GM12878 (cell line): ENCODE data around the gene UNC119B. TPM values are rescaled to one million over a fixed set of nuclear protein-coding genes. Genes with fewer than 3 reads are reported as not detected.
A peak's percentile ranks its signal among the peaks of the same experiment; 100 is the strongest.

Source experiments
- ATAC-seq: fragments of 200-7000 bp; cut with Tn5 transposase; 3 replicates; pipeline ENCODE4 v1.9.1; 2020; ENCODE audit warnings: mild to moderate bottlenecking, moderate library complexity
- BruUV-seq: library from RNA; stranded (reverse); fragments of 400-500 nt; replicated peaks from 2 replicates; lab custom pipeline; 2021; lab: Mats Ljungman, UMichigan
- CTCF ChIA-PET: fragments of 300-600 bp; sonication (Branson Sonifier 250); formaldehyde crosslinking; extraction: SDS; loops from one replicate; lab custom pipeline; 2021; ENCODE audit warnings: inconsistent platforms; lab: Yijun Ruan, JAX
- POLR2A ChIA-PET: fragments of 350-600 bp; formaldehyde crosslinking; extraction: SDS; loops from one replicate; lab custom pipeline; 2021; ENCODE audit warnings: inconsistent platforms; lab: Charles Lee
- RAD21 ChIA-PET: fragments of 300-600 bp; sonication (Branson Sonifier 250); formaldehyde crosslinking; loops from one replicate; lab custom pipeline; 2023; ENCODE audit warnings: antibody characterized with exemption; ENCODE audit not compliant: unreplicated experiment; lab: Charles Lee
- SMC1A ChIA-PET: fragments of 300-600 bp; sonication (Branson Sonifier 250); formaldehyde crosslinking; loops from one replicate; lab custom pipeline; 2023; ENCODE audit not compliant: unreplicated experiment, uncharacterized antibody; lab: Charles Lee
- DNase-seq: peaks from one replicate; pipeline ENCODE4 v3.0.0-alpha.2; 2011; ENCODE audit warnings: low read depth, low spot score
- FAIRE-seq: peaks from 3 replicates; lab custom pipeline; 2011; peaks lifted over from hg19 to GRCh38; lab: Jason Lieb, UNC
- H2AFZ ChIP-seq: 2 replicates; pipeline ENCODE4 v1.6.0; 2011; ENCODE audit warnings: low read depth, low read length, control low read depth; ENCODE audit not compliant: control insufficient read depth
- H3K27ac ChIP-seq: 2 replicates; pipeline ENCODE4 v1.5.1; 2011; ENCODE audit warnings: control low read depth; ENCODE audit not compliant: control insufficient read depth, insufficient read depth
- H3K27me3 ChIP-seq, 2 experiments: replicated peaks in 1 of 2; 2 replicates each; pipeline versions ENCODE4 v1.6.0 to v1.6.1; 2011; ENCODE audit warnings: low read length in 1 of 2; ENCODE audit not compliant: control insufficient read depth in 2 of 2, insufficient read depth in 2 of 2
- H3K36me3 ChIP-seq, 2 experiments: 2 replicates each; pipeline ENCODE4 v1.5.1; 2011; ENCODE audit warnings: low read length in 1 of 2; ENCODE audit not compliant: control insufficient read depth in 2 of 2, insufficient read depth in 2 of 2
- H3K4me1 ChIP-seq: 2 replicates; pipeline ENCODE4 v1.6.1; 2011; ENCODE audit warnings: mild to moderate bottlenecking, low read length, moderate library complexity, mixed read lengths; ENCODE audit not compliant: control insufficient read depth, insufficient read depth
- H3K4me2 ChIP-seq: 2 replicates; pipeline ENCODE4 v1.6.0; 2011; ENCODE audit warnings: control low read depth; ENCODE audit not compliant: control insufficient read depth, insufficient read depth
- H3K4me3 ChIP-seq: fragments of 200-600 bp; sonication (generic); 2 replicates; pipeline ENCODE4 v1.5.1; 2016
- H3K79me2 ChIP-seq: 2 replicates; pipeline ENCODE4 v1.6.0; 2011; ENCODE audit warnings: low read length; ENCODE audit not compliant: control insufficient read depth, insufficient read depth
- H3K9ac ChIP-seq: 2 replicates; pipeline ENCODE4 v1.8.0; 2011; ENCODE audit warnings: low read length, control low read depth, mixed read lengths; ENCODE audit not compliant: control insufficient read depth, insufficient read depth
- H3K9me3 ChIP-seq: replicated peaks from 3 replicates; pipeline ENCODE4 v1.5.1; 2011; ENCODE audit warnings: mild to moderate bottlenecking, low read length; ENCODE audit not compliant: control insufficient read depth, insufficient read depth
- H4K20me1 ChIP-seq: 2 replicates; pipeline ENCODE4 v1.6.0; 2011; ENCODE audit not compliant: control insufficient read depth, insufficient read depth
- ATF7 ChIP-seq: fragments of 450-650 bp; IDR thresholded peaks from 2 replicates; pipeline ENCODE4 v1.6.1; 2016; ENCODE audit warnings: low read depth, mild to moderate bottlenecking
- BACH1 ChIP-seq: fragments of 450-650 bp; IDR thresholded peaks from 2 replicates; pipeline ENCODE4 v1.6.1; 2017; ENCODE audit warnings: mild to moderate bottlenecking, borderline replicate concordance
- CBFB ChIP-seq: IDR thresholded peaks from 2 replicates; pipeline ENCODE4 v1.6.1; 2016; ENCODE audit warnings: antibody characterized with exemption, low read depth
- CEBPB ChIP-seq, 2 experiments: fragments of 150-350 bp in 1 of 2; IDR thresholded peaks; 2 replicates each; pipeline ENCODE4 v1.6.1; 2012 to 2014; ENCODE audit warnings: low read depth in 2 of 2, low read length in 2 of 2, borderline replicate concordance in 1 of 2, inconsistent platforms in 1 of 2
- CREB1 ChIP-seq: IDR thresholded peaks from 2 replicates; pipeline ENCODE4 v1.6.1; 2012; ENCODE audit warnings: low read depth, mild to moderate bottlenecking, inconsistent platforms
- CREM ChIP-seq: IDR thresholded peaks from 2 replicates; pipeline ENCODE4 v1.6.1; 2014; ENCODE audit warnings: antibody characterized with exemption, low read depth
- FOS ChIP-seq: IDR thresholded peaks from 3 replicates; pipeline ENCODE4 v1.6.1; 2011; ENCODE audit warnings: borderline replicate concordance; ENCODE audit not compliant: insufficient read length; ENCODE audit errors: extremely low read depth
- GATAD2B ChIP-seq: fragments of 450-650 bp; conservative IDR thresholded peaks from 2 replicates; pipeline ENCODE4 v1.6.1; 2017; ENCODE audit warnings: low read depth, mild to moderate bottlenecking, moderate library complexity
- HDGF ChIP-seq: fragments of 450-650 bp; IDR thresholded peaks from 2 replicates; pipeline ENCODE4 v1.6.1; 2016; ENCODE audit warnings: antibody characterized with exemption
- IKZF2 ChIP-seq, 2 experiments: fragments of 450-650 bp; IDR thresholded peaks; 2 replicates each; pipeline ENCODE4 v1.6.1; 2017; ENCODE audit warnings: mild to moderate bottlenecking in 2 of 2, moderate library complexity in 2 of 2
- IRF4 ChIP-seq: IDR thresholded peaks from 2 replicates; pipeline ENCODE4 v1.6.1; 2011; ENCODE audit warnings: low read depth, low read length
- JUNB ChIP-seq: IDR thresholded peaks from 2 replicates; pipeline ENCODE4 v1.6.1; 2016; ENCODE audit warnings: antibody characterized with exemption, mild to moderate bottlenecking
- KDM1A ChIP-seq: fragments of 200-600 bp; sonication (generic); IDR thresholded peaks from 2 replicates; pipeline ENCODE4 v1.6.1; 2016; ENCODE audit warnings: borderline replicate concordance
- MTA2 ChIP-seq: fragments of 450-650 bp; IDR thresholded peaks from 2 replicates; pipeline ENCODE4 v1.6.1; 2016; ENCODE audit warnings: low read depth, mild to moderate bottlenecking, moderate library complexity
- MTA3 ChIP-seq: IDR thresholded peaks from 2 replicates; pipeline ENCODE4 v1.6.1; 2012; ENCODE audit warnings: low read length, inconsistent platforms, borderline replicate concordance
- NFIC ChIP-seq: IDR thresholded peaks from 2 replicates; pipeline ENCODE4 v1.6.1; 2012; ENCODE audit warnings: low read depth, mild to moderate bottlenecking, inconsistent platforms, low read length, moderate library complexity
- POLR2A ChIP-seq: IDR thresholded peaks from 2 replicates; pipeline ENCODE4 v1.6.1; 2011; ENCODE audit warnings: low read depth, mild to moderate bottlenecking, low read length
- POLR2AphosphoS5 ChIP-seq: IDR thresholded peaks from 2 replicates; pipeline ENCODE4 v1.6.1; 2011; ENCODE audit warnings: mild to moderate bottlenecking, low read length, inconsistent platforms
- ZNF217 ChIP-seq: fragments of 450-650 bp; IDR thresholded peaks from 2 replicates; pipeline ENCODE4 v1.6.1; 2017; ENCODE audit warnings: antibody characterized with exemption, mild to moderate bottlenecking
- ZNF274 ChIP-seq: IDR thresholded peaks from one replicate; pipeline ENCODE4 v1.8.0; 2011; ENCODE audit not compliant: insufficient read length, insufficient read depth
- WGBS: methylation state at CpG from one replicate; pipeline ENCODE4 v1.1.6; 2016; ENCODE audit warnings: low lambda C conversion rate; ENCODE audit not compliant: insufficient replicate concordance, insufficient coverage; ENCODE audit errors: missing lambda C conversion rate; 5-methylcytosine and 5-hydroxymethylcytosine counted together
- in situ Hi-C: fragments of 300-500 bp; cut with MboI; formaldehyde crosslinking; loops from 9 replicates; pipeline ENCODE4 v1.14.3; 2018; ENCODE audit warnings: mixed read lengths
- intact Hi-C: fragments of 100-400 bp; cut with micrococcal nuclease; formaldehyde crosslinking; loops from one replicate; pipeline ENCODE4 v1.14.2; 2022; ENCODE audit not compliant: unreplicated experiment
- polyA plus RNA-seq, 11 experiments: library from polyadenylated mRNA; depleted of rRNA in 4 of 11; unstranded in 6 of 11; stranded (reverse) in 5 of 11; fragments of >200 nt; fragmentation: Nextera tagmentation in 4 of 11; fragmentation: Illumina TruSeq in 1 of 11; extraction: Ambion mirVana in 4 of 11; extraction: Trizol in 1 of 11; gene quantifications; 1 replicate in 1 of 11; 2 replicates in 10 of 11; pipeline versions ENCODE4 v1.2.1 to v1.2.3, GENCODE V29; 2011 to 2016; ENCODE audit warnings: inconsistent platforms in 2 of 11, missing spikeins in 2 of 11, low read depth in 1 of 11
- total RNA-seq, 4 experiments: library from RNA; depleted of rRNA in 3 of 4; stranded (reverse); fragments of >200 nt in 3 of 4; fragmentation: Illumina TruSeq in 1 of 4; extraction: Trizol in 1 of 4; gene quantifications; 2 replicates each; pipeline versions ENCODE4 v1.2.1 to v1.2.3, GENCODE V29; 2013 to 2021
- TF ChIP-seq, protein P1 (sequence below): fragments of 450-650 bp; conservative IDR thresholded peaks from 2 replicates; pipeline ENCODE4 v1.6.1; 2017; ENCODE audit warnings: mild to moderate bottlenecking, moderate library complexity
- TF ChIP-seq, protein P2 (sequence below): fragments of 450-650 bp; IDR thresholded peaks from 2 replicates; pipeline ENCODE4 v1.6.1; 2016; ENCODE audit warnings: mild to moderate bottlenecking
- TF ChIP-seq, protein P3 (sequence below): IDR thresholded peaks from 2 replicates; pipeline ENCODE4 v1.6.1; 2011; ENCODE audit warnings: mild to moderate bottlenecking, low read depth, low read length, moderate library complexity; ENCODE audit not compliant: insufficient replicate concordance

Gene UNC119B
- total and polyA plus RNA-seq, 10 of the 15 experiments (the other 5 are each of a cell fraction or from before 2014, with no cell fraction given) = 4.3 to 31.5 (median 10.5) TPM

DNA sequence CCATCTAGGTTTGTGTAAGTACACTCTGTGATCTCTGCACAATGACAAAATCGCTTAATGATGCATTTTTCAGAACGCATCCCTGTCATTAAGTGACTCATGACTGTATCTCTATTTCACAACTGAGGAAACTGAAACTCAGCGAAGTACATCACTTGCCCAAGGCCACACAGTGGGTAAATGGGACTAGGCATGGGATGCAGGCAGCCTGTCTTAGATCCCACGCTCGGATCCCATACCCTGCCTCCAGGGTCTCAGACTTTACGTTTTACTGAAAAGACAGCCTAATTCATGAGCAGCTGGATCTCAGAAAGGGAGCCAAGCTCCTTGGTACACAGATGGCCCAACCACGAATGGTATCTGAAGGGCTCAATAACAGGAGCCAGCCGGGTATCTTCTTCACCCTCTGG lies 25.7 kb upstream of the UNC119B start:
- intact Hi-C loops = loop anchor here (2.0 kb wide), 1 partner anchor 14 kb away; no protein-coding TSS in a partner anchor
- no peaks in the 10 kb centered on the region for H3K27me3 ChIP-seq
- H3K27ac ChIP-seq = peak overlapping the region; percentile 96
- no peak for FAIRE-seq
- ATAC-seq = peak; percentile 42
- DNase-seq = peak; percentile 85
- no peak overlapping the region for H3K4me3 ChIP-seq
- 13% methylated on average over 8 of the region's 8 CpGs for WGBS
- peak overlapping the region; percentile 47 for H2AFZ ChIP-seq
- H3K9me3 ChIP-seq = peaks cover 2% of the 10 kb centered on the region; the same call in 1 of the 3 replicates
- ChIA-PET RAD21 (interaction anchor here (0.9 to 8.9 kb wide), 5 partner anchors 15 to 287 kb away, joined by 3 to 144 read pairs (median 8); no protein-coding TSS in a partner anchor), SMC1A (interaction anchor here (0.8 to 11.7 kb wide), 12 partner anchors 9 to 375 kb away, joined by 3 to 167 read pairs (median 5); partner anchors contain the start of gene ACADS), CTCF (interaction anchor here (1.1 to 24.8 kb wide), 8 partner anchors 9 to 287 kb away, joined by 3 to 454 read pairs (median 5); partner anchors contain the start of genes CABP1 and POP5), POLR2A (interaction anchor here (0.6 to 7.4 kb wide), 7 partner anchors 9 to 215 kb away, joined by 3 to 57 read pairs (median 4); partner anchors contain the start of gene UNC119B)
- peak overlapping the region; percentile 52 for H3K9ac ChIP-seq
- peaks cover 26% of the 10 kb centered on the region for H3K4me1 ChIP-seq
- peak overlapping the region; percentile 55 for H3K4me2 ChIP-seq
- H3K79me2 ChIP-seq = peaks cover 26% of the 10 kb centered on the region
- H4K20me1 ChIP-seq = no peaks in the 10 kb centered on the region
- BruUV-seq = TSS peak; percentile 79
- in situ Hi-C loops = no loop called here
- no peaks in the 10 kb centered on the region for H3K36me3 ChIP-seq
- TF ChIP-seq MTA2 (peak; percentile 51; the same call in 1 of the 2 replicates), MTA3 (0 out of 2 replicates have a peak, but pooled peaks have one; percentile 88), IRF4 (0 out of 2 replicates have a peak, but pooled peaks have one; percentile 20), BACH1 (no peak), CEBPB (IDR thresholded peaks at IDR 0.05; ENCODE audit: borderline replicate concordance in 1 of 2, low read depth in 2 of 2, low read length in 2 of 2) (peak in 1 of 2 experiments; percentile 41; a peak in 1 of 4 replicates), POLR2AphosphoS5 (no peak), ATF7 (peak; percentile 55), NFIC (no peak), CREM (peak; percentile 62), POLR2A (peak; percentile 30; the same call in 1 of the 2 replicates), KDM1A (no peak), CREB1 (peak; percentile 84), HDGF (0 out of 2 replicates have a peak, but pooled peaks have one; percentile 42), GATAD2B (no peak; the same call in 1 of the 2 replicates), CBFB (0 out of 2 replicates have a peak, but pooled peaks have one; percentile 35), ZNF217 (no peak), IKZF2 (IDR thresholded peaks at IDR 0.05) (peak in 1 of 2 experiments; percentile 52; a peak in 3 of 4 replicates), FOS (no peak), ZNF274 (no peak), JUNB (peak; percentile 55)
- TF ChIP-seq, protein P1, sequence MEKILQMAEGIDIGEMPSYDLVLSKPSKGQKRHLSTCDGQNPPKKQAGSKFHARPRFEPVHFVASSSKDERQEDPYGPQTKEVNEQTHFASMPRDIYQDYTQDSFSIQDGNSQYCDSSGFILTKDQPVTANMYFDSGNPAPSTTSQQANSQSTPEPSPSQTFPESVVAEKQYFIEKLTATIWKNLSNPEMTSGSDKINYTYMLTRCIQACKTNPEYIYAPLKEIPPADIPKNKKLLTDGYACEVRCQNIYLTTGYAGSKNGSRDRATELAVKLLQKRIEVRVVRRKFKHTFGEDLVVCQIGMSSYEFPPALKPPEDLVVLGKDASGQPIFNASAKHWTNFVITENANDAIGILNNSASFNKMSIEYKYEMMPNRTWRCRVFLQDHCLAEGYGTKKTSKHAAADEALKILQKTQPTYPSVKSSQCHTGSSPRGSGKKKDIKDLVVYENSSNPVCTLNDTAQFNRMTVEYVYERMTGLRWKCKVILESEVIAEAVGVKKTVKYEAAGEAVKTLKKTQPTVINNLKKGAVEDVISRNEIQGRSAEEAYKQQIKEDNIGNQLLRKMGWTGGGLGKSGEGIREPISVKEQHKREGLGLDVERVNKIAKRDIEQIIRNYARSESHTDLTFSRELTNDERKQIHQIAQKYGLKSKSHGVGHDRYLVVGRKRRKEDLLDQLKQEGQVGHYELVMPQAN = no peak
- TF ChIP-seq, protein P2, sequence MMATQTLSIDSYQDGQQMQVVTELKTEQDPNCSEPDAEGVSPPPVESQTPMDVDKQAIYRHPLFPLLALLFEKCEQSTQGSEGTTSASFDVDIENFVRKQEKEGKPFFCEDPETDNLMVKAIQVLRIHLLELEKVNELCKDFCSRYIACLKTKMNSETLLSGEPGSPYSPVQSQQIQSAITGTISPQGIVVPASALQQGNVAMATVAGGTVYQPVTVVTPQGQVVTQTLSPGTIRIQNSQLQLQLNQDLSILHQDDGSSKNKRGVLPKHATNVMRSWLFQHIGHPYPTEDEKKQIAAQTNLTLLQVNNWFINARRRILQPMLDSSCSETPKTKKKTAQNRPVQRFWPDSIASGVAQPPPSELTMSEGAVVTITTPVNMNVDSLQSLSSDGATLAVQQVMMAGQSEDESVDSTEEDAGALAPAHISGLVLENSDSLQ = peak; percentile 33; the same call in 1 of the 2 replicates
- TF ChIP-seq, protein P3, sequence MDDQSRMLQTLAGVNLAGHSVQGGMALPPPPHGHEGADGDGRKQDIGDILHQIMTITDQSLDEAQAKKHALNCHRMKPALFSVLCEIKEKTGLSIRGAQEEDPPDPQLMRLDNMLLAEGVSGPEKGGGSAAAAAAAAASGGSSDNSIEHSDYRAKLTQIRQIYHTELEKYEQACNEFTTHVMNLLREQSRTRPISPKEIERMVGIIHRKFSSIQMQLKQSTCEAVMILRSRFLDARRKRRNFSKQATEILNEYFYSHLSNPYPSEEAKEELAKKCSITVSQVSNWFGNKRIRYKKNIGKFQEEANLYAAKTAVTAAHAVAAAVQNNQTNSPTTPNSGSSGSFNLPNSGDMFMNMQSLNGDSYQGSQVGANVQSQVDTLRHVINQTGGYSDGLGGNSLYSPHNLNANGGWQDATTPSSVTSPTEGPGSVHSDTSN = no peak
